Peyer's patch (tissue), 4 donors: ENCODE data around the gene ZFYVE9.

ENCODE experiments used
- CTCF ChIP-seq, 6 experiments: fragments of 450-650 bp in 4 of 6; fragments of 200-600 bp in 2 of 6; sonication (generic) in 1 of 6; IDR thresholded peaks; one replicate each; pipeline ENCODE4 v1.5.1; 2017 to 2019; ENCODE audit warnings: antibody characterized with exemption in 6 of 6, mild to moderate bottlenecking in 3 of 6, moderate library complexity in 1 of 6
- POLR2A ChIP-seq, 2 donors: fragments of 450-650 bp; IDR thresholded peaks; one replicate each; pipeline ENCODE4 v1.5.1; 2017; ENCODE audit warnings: antibody characterized with exemption in 2 of 2, mild to moderate bottlenecking in 2 of 2, moderate library complexity in 2 of 2

- no peak for TF ChIP-seq CTCF (IDR thresholded peaks at IDR 0.05)
- TF ChIP-seq POLR2A (IDR thresholded peaks at IDR 0.05) = no peak
These were observed 215.5 kb downstream of the ZFYVE9 start for GRCh38 chr1:52357397-52357796.
